MM.1S (cell line): ENCODE results near the gene DIRAS3.

Experiments
- DNase-seq: peaks from one replicate; pipeline ENCODE4 v3.0.0-alpha.2; 2015
- H2AFZ ChIP-seq: fragments of 300-600 bp; sonication (generic); 2 replicates; pipeline ENCODE4 v1.6.0; 2016; ENCODE audit warnings: antibody characterized with exemption, low read length
- H3F3A ChIP-seq: fragments of 300-600 bp; sonication (generic); 2 replicates; pipeline ENCODE4 v1.6.1; 2016; ENCODE audit warnings: mild to moderate bottlenecking, antibody characterized with exemption, low read length, moderate library complexity, mixed read lengths; ENCODE audit not compliant: insufficient read depth
- H3K27ac ChIP-seq: fragments of 300-600 bp; sonication (generic); 2 replicates; pipeline ENCODE4 v1.5.1; 2016; ENCODE audit warnings: mild to moderate bottlenecking, low read length
- H3K27me3 ChIP-seq: fragments of 300-600 bp; sonication (generic); replicated peaks from 2 replicates; pipeline ENCODE4 v1.6.0; 2016; ENCODE audit warnings: low read length; ENCODE audit not compliant: insufficient read depth
- H3K36me3 ChIP-seq: fragments of 300-600 bp; sonication (generic); replicated peaks from 2 replicates; pipeline ENCODE4 v1.6.1; 2016; ENCODE audit warnings: mild to moderate bottlenecking, low read length, mixed read lengths; ENCODE audit not compliant: insufficient read depth
- H3K4me1 ChIP-seq: fragments of 300-600 bp; sonication (generic); 2 replicates; pipeline ENCODE4 v1.6.1; 2016; ENCODE audit warnings: low read length, mixed read lengths
- H3K4me2 ChIP-seq: fragments of 300-600 bp; sonication (generic); 2 replicates; pipeline ENCODE4 v1.6.0; 2016; ENCODE audit warnings: low read depth, low read length
- H3K4me3 ChIP-seq: fragments of 300-600 bp; sonication (generic); 2 replicates; pipeline ENCODE4 v1.5.1; 2016; ENCODE audit warnings: low read length, mixed read lengths
- H3K79me2 ChIP-seq: fragments of 300-600 bp; sonication (generic); 2 replicates; pipeline ENCODE4 v1.6.1; 2016; ENCODE audit warnings: mixed run types, low read length, mixed read lengths
- H3K9ac ChIP-seq: fragments of 300-600 bp; sonication (generic); 2 replicates; pipeline ENCODE4 v1.6.1; 2016; ENCODE audit warnings: low read length, mixed read lengths
- H3K9me2 ChIP-seq: fragments of 300-600 bp; sonication (generic); replicated peaks from 2 replicates; pipeline ENCODE4 v1.6.1; 2016; ENCODE audit warnings: mild to moderate bottlenecking, low read length, mixed read lengths; ENCODE audit not compliant: insufficient read depth
- H3K9me3 ChIP-seq: fragments of 300-600 bp; sonication (generic); replicated peaks from 2 replicates; pipeline ENCODE4 v1.6.1; 2016; ENCODE audit warnings: mild to moderate bottlenecking, low read length, mixed read lengths; ENCODE audit not compliant: insufficient read depth
- H4K20me1 ChIP-seq: fragments of 300-600 bp; sonication (generic); 2 replicates; pipeline ENCODE4 v1.6.1; 2016; ENCODE audit warnings: mild to moderate bottlenecking, low read length, moderate library complexity, mixed read lengths; ENCODE audit not compliant: insufficient read depth
- EZH2 ChIP-seq: fragments of 300-600 bp; sonication (generic); optimal IDR thresholded peaks from 2 replicates; pipeline ENCODE3; 2017; ENCODE audit warnings: low read depth, mild to moderate bottlenecking, antibody characterized with exemption, low read length, mixed read lengths
- EZH2phosphoT487 ChIP-seq: fragments of 300-600 bp; sonication (generic); IDR thresholded peaks from 2 replicates; pipeline ENCODE4 v1.6.1; 2018; ENCODE audit warnings: antibody characterized with exemption, low read length
- TF ChIP-seq, protein P1 (sequence below): fragments of 300-600 bp; sonication (generic); IDR thresholded peaks from 2 replicates; pipeline ENCODE4 v1.5.1; 2016; ENCODE audit warnings: antibody characterized with exemption, low read length, mixed read lengths

DIRAS3 gene

DNA sequence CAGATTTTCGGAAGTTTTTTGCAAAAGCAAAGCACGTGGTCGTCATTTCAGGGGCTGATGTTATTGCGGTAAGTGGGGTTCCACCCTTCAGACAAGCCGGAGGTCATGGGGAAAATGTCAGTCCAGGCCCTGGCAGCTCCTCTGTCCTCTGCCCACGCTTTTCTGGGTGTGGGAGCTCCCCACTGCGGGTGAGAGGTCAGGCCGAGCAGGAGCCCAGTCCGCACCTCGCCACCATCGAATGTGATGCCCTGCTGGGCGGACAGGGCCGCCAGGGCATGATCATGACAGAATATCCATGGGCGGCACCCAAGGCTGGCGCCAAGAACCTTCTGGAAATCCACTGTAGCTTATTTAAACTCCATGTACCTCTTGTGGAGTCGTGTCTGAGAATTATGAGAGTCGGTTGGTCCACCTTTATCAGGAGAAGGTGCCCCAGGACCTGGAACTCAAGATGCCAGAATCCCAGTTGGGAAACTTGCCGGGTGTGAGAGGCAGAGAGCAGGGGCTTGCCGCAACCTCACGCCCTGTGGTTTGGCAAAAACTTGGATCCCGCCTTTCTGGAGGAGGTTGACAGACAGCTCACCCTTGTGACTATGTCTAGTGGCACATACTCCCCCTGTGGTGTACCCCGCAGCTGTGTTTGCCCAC, 6.9 kb downstream of the DIRAS3 start:
- H3K4me1 ChIP-seq, result no peaks in the 10 kb centered on the region
- no peak overlapping the region for H3K4me3 ChIP-seq
- H3K27ac ChIP-seq, result no peak overlapping the region
- no peak overlapping the region for H3K9ac ChIP-seq
- H3K9me3 ChIP-seq, result no peaks in the 10 kb centered on the region
- no peaks in the 10 kb centered on the region for H3F3A ChIP-seq
- no peaks in the 10 kb centered on the region for H3K27me3 ChIP-seq
- H2AFZ ChIP-seq, result no peak overlapping the region
- H3K4me2 ChIP-seq, result no peak overlapping the region
- DNase-seq, result no peak
- H3K36me3 ChIP-seq, result no peaks in the 10 kb centered on the region
- TF ChIP-seq, protein P1, sequence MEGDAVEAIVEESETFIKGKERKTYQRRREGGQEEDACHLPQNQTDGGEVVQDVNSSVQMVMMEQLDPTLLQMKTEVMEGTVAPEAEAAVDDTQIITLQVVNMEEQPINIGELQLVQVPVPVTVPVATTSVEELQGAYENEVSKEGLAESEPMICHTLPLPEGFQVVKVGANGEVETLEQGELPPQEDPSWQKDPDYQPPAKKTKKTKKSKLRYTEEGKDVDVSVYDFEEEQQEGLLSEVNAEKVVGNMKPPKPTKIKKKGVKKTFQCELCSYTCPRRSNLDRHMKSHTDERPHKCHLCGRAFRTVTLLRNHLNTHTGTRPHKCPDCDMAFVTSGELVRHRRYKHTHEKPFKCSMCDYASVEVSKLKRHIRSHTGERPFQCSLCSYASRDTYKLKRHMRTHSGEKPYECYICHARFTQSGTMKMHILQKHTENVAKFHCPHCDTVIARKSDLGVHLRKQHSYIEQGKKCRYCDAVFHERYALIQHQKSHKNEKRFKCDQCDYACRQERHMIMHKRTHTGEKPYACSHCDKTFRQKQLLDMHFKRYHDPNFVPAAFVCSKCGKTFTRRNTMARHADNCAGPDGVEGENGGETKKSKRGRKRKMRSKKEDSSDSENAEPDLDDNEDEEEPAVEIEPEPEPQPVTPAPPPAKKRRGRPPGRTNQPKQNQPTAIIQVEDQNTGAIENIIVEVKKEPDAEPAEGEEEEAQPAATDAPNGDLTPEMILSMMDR, result no peak
- TF ChIP-seq EZH2phosphoT487, result no peak
- no peak for TF ChIP-seq EZH2
- no peaks in the 10 kb centered on the region for H4K20me1 ChIP-seq
- no peaks in the 10 kb centered on the region for H3K79me2 ChIP-seq
- H3K9me2 ChIP-seq, result no peaks in the 10 kb centered on the region

DNA sequence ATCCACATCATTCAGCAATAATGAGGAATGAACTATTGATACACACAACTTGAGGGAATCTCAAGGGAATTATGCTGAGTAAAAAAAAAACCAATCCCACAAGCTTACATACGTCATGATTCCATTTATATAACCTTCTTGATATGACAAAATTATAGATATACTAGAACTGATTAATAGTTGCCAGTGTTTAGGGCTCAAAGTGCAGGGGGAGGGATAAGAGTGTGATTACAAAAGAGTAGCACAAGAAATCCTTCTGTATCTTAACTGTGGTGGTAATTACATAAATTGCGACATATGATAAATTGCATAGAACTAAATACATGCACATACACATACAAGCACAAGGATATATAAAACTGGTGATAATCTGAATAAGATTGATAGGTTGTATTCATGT, 13.5 kb downstream of the DIRAS3 start:
- Histone ChIP-seq H3K9me2 (no peaks in the 10 kb centered on the region), H3F3A (no peaks in the 10 kb centered on the region), H3K4me2 (no peak overlapping the region), H2AFZ (no peak overlapping the region), H3K9me3 (no peaks in the 10 kb centered on the region), H3K9ac (no peak overlapping the region), H3K27me3 (no peaks in the 10 kb centered on the region), H3K27ac (no peak overlapping the region), H4K20me1 (no peaks in the 10 kb centered on the region), H3K4me1 (no peaks in the 10 kb centered on the region), H3K79me2 (no peaks in the 10 kb centered on the region), H3K4me3 (no peak overlapping the region), H3K36me3 (no peaks in the 10 kb centered on the region)
- no peak for TF ChIP-seq EZH2
- TF ChIP-seq, protein P1, result no peak
- TF ChIP-seq EZH2phosphoT487, result no peak
- no peak for DNase-seq

DNA sequence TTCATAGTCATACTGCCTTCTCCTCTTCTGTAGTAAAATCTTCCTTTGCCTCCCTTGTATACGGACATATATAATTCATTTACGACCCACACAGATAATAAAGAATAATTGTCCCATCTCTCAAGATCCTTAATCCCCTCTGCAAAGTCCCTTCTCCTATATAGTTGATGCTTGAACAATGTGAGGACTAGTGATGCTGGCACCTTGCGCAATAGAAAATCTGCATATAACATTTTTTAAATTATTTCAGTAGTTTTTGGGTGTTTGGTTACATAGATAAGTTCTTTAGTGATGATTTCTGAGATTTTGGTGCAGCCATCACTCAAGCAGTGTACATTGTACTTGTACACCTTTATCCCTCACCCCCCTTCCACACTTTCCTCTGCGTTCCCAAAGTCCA, 21.0 kb downstream of the DIRAS3 start:
- DNase-seq, result no peak
- H3K4me1 ChIP-seq, result no peaks in the 10 kb centered on the region
- H3K9me2 ChIP-seq, result no peaks in the 10 kb centered on the region
- no peak overlapping the region for H2AFZ ChIP-seq
- H3K4me2 ChIP-seq, result no peak overlapping the region
- 0 out of 2 replicates have a peak, but pooled peaks cover 3% of the 10 kb centered on the region for H3K9me3 ChIP-seq
- H3K36me3 ChIP-seq, result no peaks in the 10 kb centered on the region
- no peaks in the 10 kb centered on the region for H3K27me3 ChIP-seq
- no peaks in the 10 kb centered on the region for H4K20me1 ChIP-seq
- H3K4me3 ChIP-seq, result no peak overlapping the region
- H3K9ac ChIP-seq, result no peak overlapping the region
- no peak overlapping the region for H3K27ac ChIP-seq
- no peak for TF ChIP-seq EZH2phosphoT487
- TF ChIP-seq EZH2, result no peak
- TF ChIP-seq, protein P1, result no peak
- H3K79me2 ChIP-seq, result no peaks in the 10 kb centered on the region
- no peaks in the 10 kb centered on the region for H3F3A ChIP-seq
